Activated CD4-positive, alpha-beta T cell treated with anti-CD3 and anti-CD28 coated beads for 4 hours (primary cell): Measurements from ENCODE around the gene HJV.
"Not testable (repeated sequence)": the region's sequence is repeated elsewhere in the genome, so short reads cannot be mapped to it uniquely, and the experiment has no call there.

ENCODE experiments used
- DNase-seq, 2 donors: peaks; one replicate each; pipeline ENCODE4 v3.0.0-alpha.2; 2020

HJV gene, protein sequence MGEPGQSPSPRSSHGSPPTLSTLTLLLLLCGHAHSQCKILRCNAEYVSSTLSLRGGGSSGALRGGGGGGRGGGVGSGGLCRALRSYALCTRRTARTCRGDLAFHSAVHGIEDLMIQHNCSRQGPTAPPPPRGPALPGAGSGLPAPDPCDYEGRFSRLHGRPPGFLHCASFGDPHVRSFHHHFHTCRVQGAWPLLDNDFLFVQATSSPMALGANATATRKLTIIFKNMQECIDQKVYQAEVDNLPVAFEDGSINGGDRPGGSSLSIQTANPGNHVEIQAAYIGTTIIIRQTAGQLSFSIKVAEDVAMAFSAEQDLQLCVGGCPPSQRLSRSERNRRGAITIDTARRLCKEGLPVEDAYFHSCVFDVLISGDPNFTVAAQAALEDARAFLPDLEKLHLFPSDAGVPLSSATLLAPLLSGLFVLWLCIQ

DNA sequence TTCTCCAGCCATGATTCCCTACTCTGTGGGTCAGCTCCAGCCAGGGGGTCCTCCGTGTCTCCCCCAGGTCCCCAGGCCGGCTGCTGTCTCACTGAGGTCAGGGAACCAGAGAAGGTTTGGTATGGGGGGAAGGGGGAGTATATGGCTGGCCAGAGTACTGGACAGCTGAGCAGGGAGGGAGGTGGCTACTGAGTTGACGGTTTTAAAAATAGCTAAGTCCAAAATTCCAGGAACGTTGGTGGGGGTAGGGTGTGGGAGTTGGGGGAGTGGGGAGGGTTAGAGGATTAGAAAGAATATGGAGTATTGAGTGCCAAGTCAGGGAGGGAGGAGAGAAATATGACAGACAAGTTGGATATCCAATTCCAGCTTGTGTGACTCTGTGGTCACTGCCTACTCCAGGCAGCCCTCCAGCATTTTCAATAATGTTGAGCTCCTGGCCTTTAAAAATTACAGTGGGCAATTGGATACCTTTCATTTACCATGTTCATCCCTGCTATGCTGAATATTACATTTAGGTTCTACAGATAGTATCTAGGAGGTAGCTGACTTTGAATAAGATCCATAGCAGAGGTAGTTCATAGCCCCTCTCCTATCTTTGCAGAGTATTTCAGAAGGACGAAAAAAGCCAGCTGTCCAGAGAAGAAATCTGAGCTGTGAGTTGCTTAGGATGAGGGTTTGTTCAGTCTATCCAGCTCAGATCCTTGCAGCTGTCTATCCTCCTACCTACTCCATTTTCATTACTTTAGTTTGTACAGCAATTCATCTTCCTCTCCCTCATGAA is at the start of gene HJV:
Gene HJV, minus strand, starts transcription at position 114 of the 781 bp plus-strand sequence. CDS start 1,504 bp downstream, outside the sequence.
- no peak for DNase-seq

DNA sequence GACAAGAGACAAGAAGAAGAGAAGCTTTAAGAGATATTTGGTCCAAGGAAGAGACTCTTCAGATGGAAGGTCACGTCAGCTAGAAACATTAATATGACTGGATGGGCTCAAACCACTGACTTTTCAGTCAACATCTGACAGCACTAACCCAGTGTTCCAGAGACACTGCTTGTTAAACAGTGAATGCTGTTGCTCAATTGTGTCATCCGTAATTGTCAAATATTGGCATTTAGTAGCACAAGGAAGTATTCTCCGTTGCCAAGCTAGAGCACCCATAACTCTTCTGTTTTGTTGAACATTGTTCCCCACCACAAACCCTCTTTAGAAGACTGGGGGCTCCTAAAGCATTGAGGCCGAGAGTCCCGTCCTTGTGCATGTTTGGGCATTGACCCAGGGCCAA is 37.6 kb upstream of the HJV start:
- DNase-seq: not testable (repeated sequence)

- DNase-seq: peak; percentile 66 to 73
These were observed 30.5 kb upstream of the HJV start for GRCh38 chr1:146051852-146052676.

DNA sequence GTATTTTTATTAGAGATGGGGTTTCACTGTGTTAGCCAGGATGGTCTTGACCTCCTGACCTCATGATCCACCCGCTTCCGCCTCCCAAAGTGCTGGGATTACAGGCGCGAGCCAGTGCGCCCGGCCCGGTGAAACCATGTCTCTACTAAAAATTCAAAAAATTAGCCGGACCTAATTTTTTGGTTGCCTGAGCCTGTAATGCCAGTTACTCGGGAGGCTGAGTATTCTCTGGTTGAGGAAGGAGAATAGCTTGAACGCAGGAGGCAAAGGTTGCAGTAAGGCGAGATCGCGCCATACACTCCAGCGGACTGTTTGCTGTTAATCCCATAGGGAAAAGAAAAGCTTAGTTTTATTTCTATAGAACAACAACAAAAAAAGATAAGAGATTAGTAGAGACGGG is 29.9 kb upstream of the HJV start:
- no peak for DNase-seq

DNA sequence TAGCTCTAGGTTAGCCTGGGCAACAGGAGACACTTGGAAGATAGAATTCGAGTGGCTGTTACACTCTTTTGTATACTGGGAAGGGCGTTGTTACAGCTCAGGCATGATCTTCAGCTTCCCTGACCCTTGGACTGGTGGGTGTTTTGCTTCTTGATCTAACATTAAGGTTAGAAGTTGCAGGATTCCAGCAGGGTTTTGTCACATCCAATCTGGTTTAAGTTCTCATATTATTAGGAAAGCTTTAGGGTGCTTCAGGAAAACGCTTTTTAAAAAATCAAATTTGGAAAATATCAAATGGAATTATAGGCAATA is 29.1 kb upstream of the HJV start:
- DNase-seq: not testable (repeated sequence)

DNA sequence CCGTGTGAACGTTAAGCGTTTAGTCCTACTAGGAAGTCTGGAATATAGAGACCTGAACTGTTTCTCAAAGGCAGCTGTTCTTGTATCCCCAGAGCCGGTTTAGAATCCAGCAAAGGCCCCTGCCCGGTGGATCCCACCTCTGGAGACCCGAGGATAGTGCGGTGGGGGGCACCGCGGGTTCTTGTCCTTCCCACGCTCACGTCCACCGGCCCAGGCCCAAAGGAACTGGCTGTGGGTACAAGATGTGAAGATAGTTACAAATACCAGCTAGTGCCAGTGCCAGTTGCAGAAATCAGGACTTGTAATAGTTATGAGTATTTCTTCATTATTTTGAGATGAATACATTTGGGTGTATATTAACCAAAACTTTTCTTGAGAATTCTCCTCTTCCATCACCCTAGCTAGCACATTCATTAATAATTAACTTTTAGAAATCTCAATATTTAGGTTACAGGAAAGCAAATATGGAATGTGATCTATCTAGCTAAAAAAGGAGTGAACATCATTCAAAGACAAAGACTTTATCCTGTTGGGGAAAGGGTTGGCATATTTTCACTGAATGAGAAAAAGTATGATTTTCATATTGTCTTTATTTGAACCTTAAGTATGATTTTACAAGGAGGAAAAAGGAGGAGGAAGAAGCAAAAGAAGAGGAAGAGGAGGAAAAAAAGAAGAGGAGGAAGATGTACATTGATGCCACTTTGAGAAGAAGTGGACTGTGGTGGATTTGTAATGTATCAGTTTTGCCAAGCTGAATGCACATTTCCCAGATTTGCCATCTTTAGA is 28.5 kb upstream of the HJV start:
- not testable (repeated sequence) for DNase-seq

DNA sequence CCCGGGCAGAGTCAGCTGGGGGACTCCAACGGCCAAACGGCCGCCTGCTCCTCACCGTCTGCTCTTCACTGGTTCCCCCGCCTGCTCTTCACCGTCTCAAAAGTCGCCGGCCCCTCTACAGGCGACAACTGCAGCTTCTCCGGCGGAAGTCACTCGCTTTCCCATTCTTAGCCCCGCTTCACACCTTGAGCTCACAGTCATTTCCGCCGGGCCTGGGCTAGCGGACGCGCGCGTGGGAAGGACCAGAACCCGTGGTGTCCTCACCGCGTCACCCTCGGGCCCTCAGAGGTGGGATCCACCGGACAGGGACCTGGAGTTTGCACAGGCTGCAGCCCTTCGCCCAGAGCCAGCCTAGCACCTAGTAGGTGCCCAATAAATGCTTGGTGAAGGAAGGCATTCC is 27.9 kb upstream of the HJV start:
- no peak for DNase-seq

- DNase-seq: not testable (repeated sequence)
These were observed 27.1 kb upstream of the HJV start for GRCh38 chr1:146048514-146049115.

GRCh38 chr1:146046664-146047063 is 25.1 kb upstream of the HJV start:
- DNase-seq: no peak

DNA sequence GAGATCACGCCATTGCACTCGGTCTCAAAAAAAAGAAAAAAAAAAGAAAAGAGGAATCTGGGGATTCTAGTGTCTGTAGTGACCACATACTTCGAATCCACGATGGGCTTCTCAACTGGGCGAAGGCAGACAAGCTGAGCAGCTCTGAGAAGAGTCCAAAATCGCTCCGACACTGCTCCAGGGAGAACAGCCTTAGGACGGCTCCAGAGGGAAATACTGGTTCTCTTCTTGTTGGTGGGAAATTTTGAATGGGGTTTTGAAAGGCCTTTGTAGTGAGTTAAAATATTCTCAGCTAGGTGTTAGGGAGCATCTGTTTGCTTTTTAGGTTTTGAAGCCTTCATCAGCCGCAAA is 18.3 kb upstream of the HJV start:
- no peak for DNase-seq

DNA sequence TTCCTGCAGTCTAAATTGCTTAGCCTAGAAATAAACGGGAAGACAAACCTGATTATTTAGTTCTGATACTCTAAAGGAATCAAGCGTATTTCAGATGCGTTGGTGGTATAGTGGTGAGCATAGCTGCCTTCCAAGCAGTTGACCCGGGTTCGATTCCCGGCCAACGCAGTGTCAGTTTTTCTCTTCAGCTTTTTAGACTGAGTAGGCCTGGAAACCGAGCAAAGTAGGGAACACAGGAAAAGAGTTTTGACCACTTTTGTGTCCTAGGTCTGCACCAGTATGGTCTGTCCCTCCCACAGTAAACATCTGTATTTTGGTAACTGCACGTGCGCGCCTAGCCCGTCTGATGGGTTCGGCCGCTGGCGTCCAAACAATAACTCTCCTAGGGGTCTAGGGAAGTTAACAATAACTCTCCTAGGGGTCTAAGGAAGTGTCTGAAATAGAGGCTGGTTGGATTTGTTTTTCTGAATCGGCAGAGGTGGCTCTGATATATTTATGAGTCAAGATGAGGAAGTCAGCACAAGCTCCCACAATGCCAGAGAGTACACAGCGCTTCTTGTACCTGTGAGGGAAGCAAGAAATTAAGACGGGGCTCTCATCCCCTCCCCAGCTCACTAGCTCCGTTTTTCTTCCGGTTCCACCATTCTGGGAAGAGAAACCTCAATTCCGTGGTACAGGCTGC is 15.6 kb upstream of the HJV start:
- DNase-seq: peak; percentile 70 to 79

GRCh38 chr1:146036241-146036964 is 14.9 kb upstream of the HJV start:
- no peak for DNase-seq

DNA sequence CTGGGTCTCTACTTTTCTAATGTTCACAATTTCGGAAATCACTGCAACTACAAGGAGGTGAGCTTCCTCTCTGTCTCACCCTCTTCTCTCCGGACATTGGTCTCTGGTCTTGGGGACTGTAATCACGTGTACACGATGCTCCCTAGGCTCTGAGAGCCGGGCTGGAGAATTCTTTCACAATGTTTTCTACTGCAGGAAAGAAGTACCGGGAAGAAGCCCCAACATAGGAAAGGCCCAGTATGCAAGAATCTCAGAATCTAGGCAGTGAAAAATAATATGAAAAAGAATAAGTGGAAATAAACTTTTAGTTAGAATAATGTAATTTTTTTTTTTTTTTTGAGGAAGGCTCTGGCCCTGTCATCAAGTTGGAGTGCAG is 13.5 kb upstream of the HJV start:
- DNase-seq: no peak

DNA sequence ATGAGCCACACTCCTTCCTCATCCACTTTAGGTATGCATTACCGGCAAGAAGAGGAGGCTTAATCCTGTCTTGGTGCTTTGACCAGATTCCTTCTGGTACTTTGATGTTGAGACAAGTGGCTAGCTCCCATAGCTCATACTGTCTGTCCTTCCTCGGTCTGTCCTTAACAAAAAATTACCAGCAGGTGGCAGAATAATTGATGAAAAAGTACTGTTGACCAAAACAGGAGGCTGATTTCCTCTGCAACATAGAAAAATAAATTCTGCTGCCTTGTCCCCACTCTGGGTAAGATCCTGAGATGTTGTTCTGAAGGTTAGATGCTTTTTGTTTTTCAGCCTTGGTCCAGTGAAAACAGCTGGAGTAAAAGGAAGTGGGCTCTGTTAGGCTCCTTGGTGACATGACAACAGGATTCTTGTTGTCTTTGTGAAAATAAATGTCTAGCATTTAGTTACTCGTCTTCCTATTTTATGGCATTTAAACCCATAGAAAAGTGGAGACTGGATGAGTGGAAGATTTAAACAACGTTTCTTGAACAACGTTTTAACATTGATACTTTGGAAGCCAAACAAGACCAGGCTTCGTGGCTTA is 11.2 kb upstream of the HJV start:
- DNase-seq: no peak

DNA sequence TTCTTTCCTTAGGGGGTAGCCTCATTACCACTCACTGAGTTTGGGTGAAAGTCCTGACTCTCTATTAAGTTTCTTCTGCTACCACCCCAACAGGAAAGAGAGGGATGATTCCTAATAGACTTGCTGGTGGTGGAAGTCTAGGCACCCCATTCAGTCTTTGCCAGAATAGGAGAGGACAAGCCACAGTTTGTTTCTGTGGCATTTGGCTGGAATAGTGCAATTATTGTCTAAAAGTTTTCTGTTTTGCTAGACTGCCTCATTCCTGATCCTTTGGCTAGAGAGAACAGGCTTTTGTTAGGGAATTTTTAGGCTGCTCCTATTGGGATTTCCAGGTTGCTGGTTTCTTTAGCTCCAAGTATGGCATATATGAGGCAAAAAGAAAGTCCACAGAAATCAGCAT is 9.9 kb upstream of the HJV start:
- DNase-seq: no peak

DNA sequence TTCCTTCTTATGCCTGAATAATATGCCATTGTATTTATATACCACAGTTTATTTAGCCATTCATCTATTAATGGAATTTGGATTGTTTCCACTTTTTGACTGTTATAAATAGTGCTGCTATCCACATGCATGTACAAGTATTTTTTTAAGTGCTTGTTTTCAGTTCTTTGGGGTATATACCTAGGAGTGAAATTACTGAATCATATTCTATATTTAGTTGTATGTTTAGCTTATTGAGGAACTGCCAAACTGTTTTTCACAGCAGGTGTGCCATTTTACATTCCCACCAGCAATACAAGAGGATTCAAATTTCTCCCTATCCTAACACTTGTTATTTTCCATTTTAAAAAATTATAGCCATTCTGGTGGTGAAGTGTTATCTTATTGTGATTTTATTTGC is 7.6 kb upstream of the HJV start:
- DNase-seq: no peak

- DNase-seq: not testable (repeated sequence)
These were observed 5.1 kb upstream of the HJV start for GRCh38 chr1:146026650-146027049.

GRCh38 chr1:146025787-146026495 is 4.4 kb upstream of the HJV start:
- DNase-seq: not testable (repeated sequence)

- DNase-seq: no peak
These were observed 1.0 kb upstream of the HJV start for GRCh38 chr1:146022403-146023127.
